GM10847 (cell line): ENCODE data around the gene GALK1.
A peak's percentile ranks its signal among the peaks of the same experiment; 100 is the strongest.

Source experiments
- POLR2A ChIP-seq: IDR thresholded peaks from 2 replicates; pipeline ENCODE4 v1.6.1; 2011; ENCODE audit not compliant: insufficient read length; ENCODE audit errors: extremely low read depth

GALK1 gene

DNA sequence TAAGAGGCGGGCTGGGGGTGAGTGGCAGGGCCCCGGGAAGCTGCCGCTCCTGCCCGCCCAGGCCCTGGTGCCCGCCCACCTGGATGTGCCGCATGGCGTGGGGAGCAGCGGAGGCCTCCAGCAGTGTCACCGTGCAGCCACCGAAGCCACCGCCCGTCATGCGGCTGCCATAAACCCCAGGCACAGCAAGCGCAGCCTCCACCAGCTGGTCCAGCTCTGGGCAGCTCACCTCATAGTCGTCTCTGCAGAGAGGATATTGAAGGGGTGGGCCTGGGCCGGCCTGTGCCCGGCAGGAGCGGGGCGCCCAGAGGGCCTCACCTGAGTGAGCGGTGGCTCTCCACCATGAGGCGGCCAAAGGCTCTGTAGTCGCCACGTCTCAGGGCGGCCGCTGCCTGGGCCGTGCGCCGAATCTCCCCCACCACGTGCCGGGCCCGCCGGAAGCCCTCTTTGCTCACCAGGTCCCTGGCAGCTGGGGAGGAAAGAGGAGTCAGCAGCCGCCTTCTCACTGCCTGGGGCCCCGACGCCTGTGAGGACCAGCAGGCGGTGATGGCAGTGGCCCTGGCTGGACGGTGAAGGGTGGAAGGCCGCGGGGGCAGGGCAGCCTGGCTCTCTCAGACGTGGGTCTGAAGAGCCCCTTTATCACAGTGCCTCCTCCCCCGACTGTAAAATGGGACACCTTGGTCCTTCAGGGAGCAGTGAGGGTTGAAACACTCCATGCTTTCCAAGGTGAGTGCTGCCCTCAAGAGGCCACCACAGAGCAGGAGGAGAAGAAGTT lies 6.7 kb downstream of the GALK1 start:
- TF ChIP-seq POLR2A, result no peak

DNA sequence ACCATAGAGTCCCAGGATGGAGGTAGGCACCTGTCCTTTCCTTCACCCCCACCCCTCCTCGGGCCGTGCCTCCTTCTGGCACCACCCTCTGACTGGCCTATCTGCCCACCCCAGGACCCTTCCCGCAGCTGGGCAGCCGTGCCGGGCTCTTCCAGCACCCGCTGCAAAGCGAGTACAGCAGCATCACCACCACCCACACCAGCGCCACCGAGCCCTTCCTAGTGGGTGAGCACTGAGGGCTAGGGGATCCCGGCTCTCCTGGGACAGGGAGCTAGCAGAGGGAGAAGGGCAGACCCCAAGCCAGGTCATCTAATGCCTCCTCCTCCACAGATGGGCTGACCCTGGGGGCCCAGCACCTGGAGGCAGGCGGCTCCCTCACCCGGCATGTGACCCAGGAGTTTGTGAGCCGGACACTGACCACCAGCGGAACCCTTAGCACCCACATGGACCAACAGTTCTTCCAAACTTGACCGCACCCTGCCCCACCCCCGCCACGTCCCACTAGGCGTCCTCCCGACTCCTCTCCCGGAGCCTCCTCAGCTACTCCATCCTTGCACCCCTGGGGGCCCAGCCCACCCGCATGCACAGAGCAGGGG lies 7.8 kb downstream of the GALK1 start:
- TF ChIP-seq POLR2A, result no peak

DNA sequence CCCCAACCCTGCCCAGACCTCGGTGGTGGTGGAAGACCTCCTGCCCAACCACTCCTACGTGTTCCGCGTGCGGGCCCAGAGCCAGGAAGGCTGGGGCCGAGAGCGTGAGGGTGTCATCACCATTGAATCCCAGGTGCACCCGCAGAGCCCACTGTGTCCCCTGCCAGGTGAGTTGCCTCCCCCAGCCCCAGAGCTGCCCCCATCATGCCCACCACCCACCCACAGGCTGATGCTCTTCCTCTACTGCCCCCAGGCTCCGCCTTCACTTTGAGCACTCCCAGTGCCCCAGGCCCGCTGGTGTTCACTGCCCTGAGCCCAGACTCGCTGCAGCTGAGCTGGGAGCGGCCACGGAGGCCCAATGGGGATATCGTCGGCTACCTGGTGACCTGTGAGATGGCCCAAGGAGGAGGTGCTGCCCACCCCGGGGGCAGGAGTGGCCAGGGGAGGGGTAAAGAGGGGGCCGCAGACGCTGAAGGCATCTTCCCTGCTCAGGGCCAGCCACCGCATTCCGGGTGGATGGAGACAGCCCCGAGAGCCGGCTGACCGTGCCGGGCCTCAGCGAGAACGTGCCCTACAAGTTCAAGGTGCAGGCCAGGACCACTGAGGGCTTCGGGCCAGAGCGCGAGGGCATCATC lies 8.4 kb downstream of the GALK1 start:
- TF ChIP-seq POLR2A, result no peak

- no peak for TF ChIP-seq POLR2A
These were observed 9.0 kb downstream of the GALK1 start for GRCh38 chr17:75755990-75756389.

GRCh38 chr17:75755205-75755901 lies 9.6 kb downstream of the GALK1 start:
- no peak for TF ChIP-seq POLR2A

DNA sequence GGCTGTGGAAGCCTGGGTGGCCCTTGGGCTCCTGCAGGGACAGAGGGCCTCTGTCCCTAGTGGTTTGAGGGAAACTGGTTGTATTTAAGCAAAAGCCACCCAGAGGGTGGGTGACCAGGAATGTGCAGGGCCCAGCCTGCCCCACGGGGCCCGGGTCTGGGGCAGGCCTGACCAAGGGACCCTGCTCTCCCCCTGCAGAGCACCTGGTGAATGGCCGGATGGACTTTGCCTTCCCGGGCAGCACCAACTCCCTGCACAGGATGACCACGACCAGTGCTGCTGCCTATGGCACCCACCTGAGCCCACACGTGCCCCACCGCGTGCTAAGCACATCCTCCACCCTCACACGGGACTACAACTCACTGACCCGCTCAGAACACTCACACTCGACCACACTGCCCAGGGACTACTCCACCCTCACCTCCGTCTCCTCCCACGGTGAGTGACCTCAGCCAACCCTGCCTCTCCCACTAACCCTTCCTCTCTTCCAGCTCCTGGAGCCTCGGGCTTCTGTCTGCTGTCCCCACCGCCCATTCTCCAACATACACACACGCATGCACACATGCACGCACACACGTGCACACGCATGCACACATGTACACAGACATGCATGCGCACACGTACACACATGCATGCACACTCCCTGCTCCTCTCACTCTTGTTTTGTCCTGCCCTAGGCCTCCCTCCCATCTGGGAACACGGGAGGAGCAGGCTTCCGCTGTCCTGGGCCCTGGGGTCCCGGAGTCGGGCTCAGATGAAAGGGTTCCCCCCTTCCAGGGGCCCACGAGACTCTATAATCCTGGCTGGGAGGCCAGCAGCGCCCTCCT lies 10.4 kb downstream of the GALK1 start:
- no peak for TF ChIP-seq POLR2A

DNA sequence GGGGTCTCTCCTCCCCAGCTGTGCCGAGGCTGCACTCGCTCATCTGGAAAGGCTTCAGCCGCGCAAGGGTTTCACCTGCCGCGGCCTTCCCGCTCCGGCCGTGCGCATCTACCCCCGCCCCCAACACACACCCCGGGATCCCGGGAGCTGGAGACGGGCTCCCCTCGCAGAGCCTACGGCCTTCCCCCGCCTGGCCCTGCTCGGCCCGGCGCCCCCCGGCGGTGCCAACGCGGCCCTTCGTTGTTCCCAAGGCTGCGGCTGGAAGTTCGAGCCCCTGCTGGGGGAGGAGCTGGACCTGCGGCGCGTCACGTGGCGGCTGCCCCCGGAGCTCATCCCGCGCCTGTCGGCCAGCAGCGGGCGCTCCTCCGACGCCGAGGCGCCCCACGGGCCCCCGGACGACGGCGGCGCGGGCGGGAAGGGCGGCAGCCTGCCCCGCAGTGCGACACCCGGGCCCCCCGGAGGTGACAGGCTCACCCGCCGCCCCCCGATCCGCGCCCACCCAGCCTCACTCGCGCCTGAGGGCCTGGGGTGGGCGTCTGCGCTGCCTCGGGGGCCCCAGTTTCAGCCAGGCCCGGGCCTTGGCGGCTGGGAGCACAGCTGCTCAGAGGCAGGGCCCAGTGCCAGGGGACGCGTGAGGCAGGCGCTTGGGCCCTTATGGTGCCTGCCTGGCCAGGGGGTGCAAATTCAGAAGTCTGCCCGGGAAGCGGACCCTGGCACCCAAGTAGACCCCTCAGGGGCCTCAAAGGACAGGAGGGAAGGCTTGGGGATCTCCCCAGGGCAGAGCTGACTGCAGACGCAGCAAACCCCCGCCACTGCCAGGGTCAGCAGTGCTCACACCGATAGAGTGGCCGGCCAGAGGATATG lies 11.2 kb downstream of the GALK1 start:
- peak; percentile 25 for TF ChIP-seq POLR2A

- TF ChIP-seq POLR2A, result no peak
These were observed 12.0 kb downstream of the GALK1 start for GRCh38 chr17:75752802-75753513.

- TF ChIP-seq POLR2A, result no peak
These were observed 12.6 kb downstream of the GALK1 start for GRCh38 chr17:75752405-75752709.

DNA sequence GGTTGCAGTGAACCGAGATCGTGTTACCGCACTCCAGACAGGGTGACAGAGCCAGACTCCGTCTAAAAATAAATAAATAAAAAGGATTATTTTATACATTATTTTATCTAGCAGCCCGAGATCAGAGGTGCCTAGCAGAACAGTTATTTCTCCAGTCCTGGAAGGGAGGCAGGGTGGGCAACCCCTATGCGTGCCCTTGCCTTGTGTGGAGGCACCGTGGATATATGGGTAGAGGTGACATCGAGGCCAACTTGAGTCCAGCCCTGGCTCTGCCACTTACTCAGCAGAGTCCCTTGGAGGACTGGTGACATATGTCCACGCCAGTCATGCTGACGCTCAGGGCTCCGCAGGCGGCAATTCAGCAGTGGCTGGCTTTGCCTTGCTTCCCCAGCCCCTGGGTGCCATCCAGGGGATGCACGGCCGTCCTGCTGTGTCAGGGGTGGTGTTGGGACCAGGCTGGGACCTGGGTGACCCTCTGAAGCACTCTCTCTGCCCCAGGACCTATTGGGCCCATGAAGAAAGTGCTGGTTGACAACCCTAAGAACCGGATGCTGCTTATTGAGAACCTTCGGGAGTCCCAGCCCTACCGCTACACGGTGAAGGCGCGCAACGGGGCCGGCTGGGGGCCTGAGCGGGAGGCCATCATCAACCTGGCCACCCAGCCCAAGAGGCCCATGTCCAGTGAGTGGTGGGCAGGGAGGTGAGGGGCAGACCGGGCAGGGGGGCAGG lies 13.2 kb downstream of the GALK1 start:
- TF ChIP-seq POLR2A, result no peak

GRCh38 chr17:75750661-75751423 lies 14.2 kb downstream of the GALK1 start:
- TF ChIP-seq POLR2A, result no peak
